Lung (tissue), 12 donors: ENCODE measurements around the gene CD3G. TPM values are rescaled to one million over a fixed set of nuclear protein-coding genes. Genes with fewer than 3 reads are reported as not detected.

Experiments used
- ATAC-seq: fragments of 200-7000 bp; cut with Tn5 transposase; one replicate; pipeline ENCODE4 v1.9.1; 2020; ENCODE audit warnings: moderate number of reproducible peaks; ENCODE audit not compliant: insufficient read depth, low FRiP score
- DNase-seq, 3 donors: peaks; one replicate each; pipeline ENCODE4 v3.0.0-alpha.2; 2013 to 2017
- H3K27ac ChIP-seq, 2 donors: one replicate each; pipeline ENCODE4 v1.5.1; 2013; ENCODE audit warnings: mild to moderate bottlenecking in 2 of 2, moderate library complexity in 2 of 2, control low read depth in 1 of 2, inconsistent platforms in 1 of 2, low read depth in 1 of 2, low read length in 1 of 2
- H3K27me3 ChIP-seq, 3 donors: one replicate each; pipeline ENCODE4 v1.5.1; 2013; ENCODE audit warnings: low read length in 2 of 3; ENCODE audit not compliant: control insufficient read depth in 3 of 3, insufficient read depth in 3 of 3
- H3K36me3 ChIP-seq, 4 donors: one replicate each; pipeline ENCODE4 v1.5.1; 2013; ENCODE audit warnings: low read length in 4 of 4, mild to moderate bottlenecking in 1 of 4, moderate library complexity in 1 of 4; ENCODE audit not compliant: control insufficient read depth in 4 of 4, insufficient read depth in 4 of 4
- H3K4me1 ChIP-seq, 5 donors: one replicate each; pipeline ENCODE4 v1.5.1; 2013; ENCODE audit warnings: low read length in 5 of 5, mild to moderate bottlenecking in 2 of 5, moderate library complexity in 1 of 5; ENCODE audit not compliant: control insufficient read depth in 5 of 5, insufficient read depth in 5 of 5
- H3K4me3 ChIP-seq: one replicate; pipeline ENCODE4 v1.5.1; 2013; ENCODE audit warnings: mild to moderate bottlenecking, control low read depth, moderate library complexity
- H3K9ac ChIP-seq, 2 donors: one replicate each; pipeline ENCODE4 v1.5.1; 2013; ENCODE audit warnings: low read length in 2 of 2, control low read depth in 1 of 2; ENCODE audit not compliant: insufficient read depth in 1 of 2
- H3K9me3 ChIP-seq, 4 donors: one replicate each; pipeline ENCODE4 v1.5.1; 2013; ENCODE audit warnings: low read length in 3 of 4, mild to moderate bottlenecking in 1 of 4, moderate library complexity in 1 of 4; ENCODE audit not compliant: control insufficient read depth in 4 of 4, insufficient read depth in 3 of 4
- WGBS, 2 donors: extraction: QIAGEN DNeasy Blood & Tissue Kit; methylation state at CpG; one replicate each; pipeline ENCODE4 v1.1.7; 2013; 5-methylcytosine and 5-hydroxymethylcytosine counted together
- polyA plus RNA-seq, 2 donors: library from polyadenylated mRNA; stranded (reverse); fragments of 200-250 nt; gene quantifications; one replicate each; pipeline ENCODE4 v1.2.1, GENCODE V29; 2013
- total RNA-seq, 2 donors: library from RNA; depleted of rRNA in 1 of 2; stranded (reverse); fragments of >200 nt in 1 of 2; gene quantifications; one replicate each; pipeline ENCODE4 v1.2.1, GENCODE V29; 2014 to 2021
- TF ChIP-seq, protein P1 (sequence below): IDR thresholded peaks from 2 replicates; pipeline ENCODE4 v1.5.1; 2012; ENCODE audit warnings: mild to moderate bottlenecking; ENCODE audit errors: control extremely low read depth, extremely low read depth
- donor health status: control.
- donor health status: control.
- donor health status: Bipolar disorder and iron deficiency.
- donor health status: healthy.
- donor health status: DM: yes; HTN: yes; CAD: no.

Gene CD3G
- total and polyA plus RNA-seq, 4 donors = 0.55 to 2.7 (median 1.1) TPM

DNA sequence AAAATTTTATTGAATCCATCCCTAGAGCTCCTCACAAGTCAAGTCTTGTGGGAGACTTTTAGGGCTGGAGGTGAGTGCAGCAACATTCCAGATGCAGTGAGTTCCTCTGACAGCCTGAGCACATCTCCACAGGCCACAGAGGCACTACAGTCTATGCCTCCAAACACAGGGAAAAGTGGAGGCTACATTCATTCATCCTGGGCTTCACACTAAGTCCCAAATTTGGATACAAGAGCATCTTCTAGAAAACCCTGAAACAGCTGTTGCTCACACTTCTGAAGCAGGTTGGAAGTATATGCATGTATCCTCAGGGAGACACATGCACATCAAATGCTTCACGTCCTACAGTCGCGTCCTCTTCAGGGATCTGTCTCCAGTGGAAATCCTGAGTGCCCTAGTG is 2.9 kb upstream of the CD3G start:
- no peaks in the 10 kb centered on the region for H3K27me3 ChIP-seq
- no peak overlapping the region for H3K4me3 ChIP-seq
- H3K4me1 ChIP-seq = no peaks in the 10 kb centered on the region
- ATAC-seq = no peak
- H3K27ac ChIP-seq = no peak overlapping the region
- H3K9me3 ChIP-seq = no peaks in the 10 kb centered on the region
- TF ChIP-seq, protein P1, sequence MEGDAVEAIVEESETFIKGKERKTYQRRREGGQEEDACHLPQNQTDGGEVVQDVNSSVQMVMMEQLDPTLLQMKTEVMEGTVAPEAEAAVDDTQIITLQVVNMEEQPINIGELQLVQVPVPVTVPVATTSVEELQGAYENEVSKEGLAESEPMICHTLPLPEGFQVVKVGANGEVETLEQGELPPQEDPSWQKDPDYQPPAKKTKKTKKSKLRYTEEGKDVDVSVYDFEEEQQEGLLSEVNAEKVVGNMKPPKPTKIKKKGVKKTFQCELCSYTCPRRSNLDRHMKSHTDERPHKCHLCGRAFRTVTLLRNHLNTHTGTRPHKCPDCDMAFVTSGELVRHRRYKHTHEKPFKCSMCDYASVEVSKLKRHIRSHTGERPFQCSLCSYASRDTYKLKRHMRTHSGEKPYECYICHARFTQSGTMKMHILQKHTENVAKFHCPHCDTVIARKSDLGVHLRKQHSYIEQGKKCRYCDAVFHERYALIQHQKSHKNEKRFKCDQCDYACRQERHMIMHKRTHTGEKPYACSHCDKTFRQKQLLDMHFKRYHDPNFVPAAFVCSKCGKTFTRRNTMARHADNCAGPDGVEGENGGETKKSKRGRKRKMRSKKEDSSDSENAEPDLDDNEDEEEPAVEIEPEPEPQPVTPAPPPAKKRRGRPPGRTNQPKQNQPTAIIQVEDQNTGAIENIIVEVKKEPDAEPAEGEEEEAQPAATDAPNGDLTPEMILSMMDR = no peak
- H3K36me3 ChIP-seq = no peaks in the 10 kb centered on the region
- no peak for DNase-seq
- no peak overlapping the region for H3K9ac ChIP-seq
- 91 to 95% methylated on average over 3 of the region's 3 CpGs for WGBS, 2 donors

DNA sequence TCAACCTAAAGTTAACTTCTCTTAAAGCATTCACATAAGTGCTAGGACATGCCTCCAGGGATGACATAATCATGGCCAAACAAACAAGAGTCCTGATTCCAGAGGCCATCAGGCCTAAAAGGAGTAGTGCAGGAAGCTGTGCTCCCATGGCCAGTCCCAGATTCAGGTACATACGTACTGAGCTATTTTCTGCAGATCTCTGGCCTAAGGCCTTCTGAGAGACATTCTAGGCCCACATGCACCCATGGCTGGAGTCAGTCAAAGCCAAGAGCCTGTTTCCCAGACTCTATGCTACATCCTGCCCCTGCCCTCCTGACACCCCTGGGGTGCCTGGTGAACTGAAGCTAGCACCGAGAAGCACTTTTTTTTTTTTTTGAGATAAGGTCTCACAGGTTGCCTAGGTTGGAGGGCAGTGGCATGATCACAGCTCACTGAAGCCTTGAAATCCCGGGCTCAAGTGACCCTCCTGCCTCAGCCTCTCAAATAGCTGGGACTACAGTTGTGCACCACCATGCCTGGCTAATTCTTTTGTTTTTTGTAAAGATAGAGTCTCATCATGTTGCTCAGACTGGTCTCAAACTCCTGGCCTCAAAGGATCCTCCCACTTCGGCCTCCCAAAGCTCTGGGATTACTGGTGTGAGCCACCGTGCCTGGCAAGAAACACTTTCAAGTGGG is 2.2 kb upstream of the CD3G start:
- TF ChIP-seq, protein P1 = no peak
- no peak overlapping the region for H3K9ac ChIP-seq

DNA sequence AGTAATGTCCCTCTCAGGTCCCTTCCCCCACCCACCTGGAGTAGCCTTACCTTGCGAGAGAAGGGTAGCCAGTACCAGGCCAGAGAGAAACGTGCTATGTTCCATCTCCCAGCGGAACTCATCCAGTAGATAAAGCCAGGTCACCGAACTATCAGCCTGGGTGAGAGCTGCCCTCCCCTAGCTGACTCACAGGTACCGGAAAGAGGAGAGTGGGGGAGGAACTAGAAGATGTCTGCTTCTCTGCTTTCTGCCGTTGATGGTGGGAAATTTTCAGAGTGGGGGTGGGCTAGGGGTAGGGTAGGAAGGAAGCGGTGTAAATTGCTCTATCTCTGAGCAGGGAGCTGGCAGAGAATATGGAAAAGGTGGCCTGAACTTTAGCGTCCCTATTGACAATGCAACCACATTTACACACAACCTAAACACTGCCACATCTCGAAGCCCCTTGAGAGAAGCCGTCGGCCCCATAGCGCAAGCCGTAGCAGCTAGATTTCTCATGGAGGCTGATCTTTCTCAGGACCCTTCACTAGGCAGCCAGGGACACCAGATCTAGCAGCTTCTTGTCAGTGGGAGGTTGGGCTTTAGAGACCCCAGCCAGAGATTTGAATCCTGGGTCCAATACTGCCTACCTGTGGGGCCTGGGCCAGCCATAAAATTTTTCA is 1.5 kb upstream of the CD3G start, which contains the start of gene CD3D:
Gene CD3D (minus strand): TSS at position 203 of the 659 bp plus-strand sequence. CDS start 98 bp downstream, at position 105.
- WGBS, 2 donors = 77 to 85% methylated on average over 13 of the region's 13 CpGs
- H3K9ac ChIP-seq = no peak within 1 kb of the TSS
- no peak within 1 kb of the TSS for H3K4me3 ChIP-seq
- no peaks in the 10 kb centered on the region for H3K27me3 ChIP-seq
- DNase-seq = no peak
- ATAC-seq = no peak
- H3K27ac ChIP-seq = no peak within 1 kb of the TSS
- TF ChIP-seq, protein P1 = no peak
- H3K4me1 ChIP-seq = no peaks in the 10 kb centered on the region
- H3K36me3 ChIP-seq = no peaks in the 10 kb centered on the region
- H3K9me3 ChIP-seq = no peaks in the 10 kb centered on the region

More for the DNA sequence above, 2.2 kb upstream of the CD3G start:
- no peak overlapping the region for H3K4me3 ChIP-seq
- H3K4me1 ChIP-seq = no peaks in the 10 kb centered on the region
- ATAC-seq (no peak), DNase-seq (no peak)
- no peaks in the 10 kb centered on the region for H3K36me3 ChIP-seq
- no peak overlapping the region for H3K27ac ChIP-seq
- no peaks in the 10 kb centered on the region for H3K9me3 ChIP-seq
- 78 to 85% methylated on average over 5 of the region's 5 CpGs for WGBS, 2 donors
- no peaks in the 10 kb centered on the region for H3K27me3 ChIP-seq
